ENCODE data around the gene CCNL2. TPM values are rescaled to one million over a fixed set of nuclear protein-coding genes. Genes with fewer than 3 reads are reported as not detected.

CCNL2 gene
- total and polyA plus RNA-seq, 2 experiments from 2014 or later = 115 to 146 TPM

DNA sequence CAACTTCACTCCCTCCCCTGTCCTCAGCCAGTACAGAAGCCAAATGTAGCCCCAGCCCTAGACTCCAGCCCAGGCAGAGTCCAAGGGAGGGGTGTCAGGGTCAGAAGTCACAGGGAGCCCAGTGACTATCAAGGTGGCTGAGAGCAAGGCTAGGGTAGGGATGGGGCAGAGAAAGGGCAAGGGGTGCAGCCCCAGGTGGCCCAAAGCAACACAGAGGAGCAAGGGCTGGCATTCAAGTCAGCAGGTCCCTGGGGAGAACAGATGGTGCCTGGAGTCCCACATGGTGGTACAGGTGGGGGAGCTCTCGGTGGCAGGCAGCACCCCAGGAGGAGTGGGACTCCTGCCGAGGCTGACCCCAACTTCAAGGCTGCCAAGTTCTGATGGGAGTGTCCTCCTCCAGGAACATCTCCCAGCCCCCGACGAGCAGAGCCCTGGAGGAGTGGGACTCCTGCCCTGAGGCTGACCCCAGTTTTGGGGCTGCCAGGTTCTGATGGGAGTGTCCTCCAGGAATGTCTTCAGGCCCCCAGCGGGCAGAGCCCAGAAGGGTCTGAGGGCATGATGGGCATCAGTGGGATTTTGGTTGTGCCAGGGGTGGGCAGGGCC is 46.2 kb downstream of the CCNL2 start:
- no peaks in the 10 kb centered on the region for H3K79me2 ChIP-seq (replicated peaks; ENCODE audit: insufficient read depth)

DNA sequence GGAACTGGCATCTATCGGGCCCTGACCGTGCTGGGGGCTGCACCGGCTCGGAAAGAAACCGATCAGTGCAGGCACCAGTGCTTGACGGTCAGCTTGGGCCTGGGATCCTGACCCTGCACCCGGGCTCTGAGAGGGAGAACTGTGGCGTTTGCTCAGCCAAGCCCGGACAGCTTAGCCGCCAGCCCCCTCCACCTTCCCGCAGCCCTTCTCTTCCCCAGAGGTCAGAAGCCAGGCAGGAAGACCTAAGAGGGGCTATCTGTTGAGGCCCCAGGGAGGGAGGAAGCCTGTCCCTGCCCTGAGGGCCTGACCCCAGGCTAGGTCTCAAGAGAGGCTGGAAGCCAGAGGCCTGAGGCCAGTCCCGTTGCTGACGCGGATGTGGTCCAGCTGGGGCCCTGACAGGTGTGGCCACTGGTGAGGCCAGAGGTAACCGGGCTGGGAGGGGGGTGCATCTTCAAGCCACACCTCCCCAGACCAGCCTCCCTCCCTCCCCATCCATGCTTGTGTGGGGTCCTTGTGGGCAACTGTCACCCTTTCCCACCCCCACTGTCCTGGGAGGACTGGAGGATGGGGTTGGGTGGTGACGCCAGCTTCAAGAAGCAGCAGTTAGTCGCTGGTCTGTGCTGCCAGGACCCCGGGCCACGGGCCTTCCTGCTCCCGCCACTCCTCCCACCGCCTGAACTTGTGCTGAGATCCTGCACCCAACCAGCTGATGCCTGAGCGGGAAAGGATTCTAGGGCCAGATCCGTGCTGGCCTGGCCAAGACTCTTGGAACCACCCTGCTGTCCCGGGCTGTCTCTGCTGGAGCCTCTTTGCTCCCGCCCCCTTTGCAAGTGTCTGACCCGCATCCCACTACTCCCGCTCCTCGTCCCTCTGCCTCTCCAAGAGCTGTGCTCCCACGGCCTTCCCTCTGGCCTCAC is 47.4 kb downstream of the CCNL2 start:
- Histone ChIP-seq H4K20me1 (replicated peaks; ENCODE audit: insufficient read depth) (no peaks in the 10 kb centered on the region; the same call in none of the 2 replicates), H3K36me3 (ENCODE audit: insufficient read depth) (no peaks in the 10 kb centered on the region), H3K4me2 (peak overlapping the region; percentile 69), H3K27ac (ENCODE audit: low read depth) (no peak overlapping the region), H3F3A (replicated peaks; ENCODE audit: low read depth) (peaks cover 25% of the 10 kb centered on the region), H2AFZ (no peak overlapping the region), H3K79me2 (replicated peaks; ENCODE audit: insufficient read depth) (peaks cover 7% of the 10 kb centered on the region), H3K9me2 (ENCODE audit: insufficient read depth) (no peaks in the 10 kb centered on the region), H3K27me3 (ENCODE audit: insufficient read depth) (peaks cover 28% of the 10 kb centered on the region), H3K4me3 (peak overlapping the region; percentile 49), H3K4me1 (ENCODE audit: insufficient read depth) (peaks cover 25% of the 10 kb centered on the region)
- no peak overlapping the region; the same call in 1 of the 2 replicates for H3K27ac Mint-ChIP-seq
- peaks cover 24% of the 10 kb centered on the region for H3K4me1 Mint-ChIP-seq
- H3K27me3 Mint-ChIP-seq (ENCODE audit: insufficient read depth, low read depth, poor library complexity) = peaks cover 32% of the 10 kb centered on the region
- peak overlapping the region; percentile 57 for H3K4me3 Mint-ChIP-seq
- TF ChIP-seq, protein P1, sequence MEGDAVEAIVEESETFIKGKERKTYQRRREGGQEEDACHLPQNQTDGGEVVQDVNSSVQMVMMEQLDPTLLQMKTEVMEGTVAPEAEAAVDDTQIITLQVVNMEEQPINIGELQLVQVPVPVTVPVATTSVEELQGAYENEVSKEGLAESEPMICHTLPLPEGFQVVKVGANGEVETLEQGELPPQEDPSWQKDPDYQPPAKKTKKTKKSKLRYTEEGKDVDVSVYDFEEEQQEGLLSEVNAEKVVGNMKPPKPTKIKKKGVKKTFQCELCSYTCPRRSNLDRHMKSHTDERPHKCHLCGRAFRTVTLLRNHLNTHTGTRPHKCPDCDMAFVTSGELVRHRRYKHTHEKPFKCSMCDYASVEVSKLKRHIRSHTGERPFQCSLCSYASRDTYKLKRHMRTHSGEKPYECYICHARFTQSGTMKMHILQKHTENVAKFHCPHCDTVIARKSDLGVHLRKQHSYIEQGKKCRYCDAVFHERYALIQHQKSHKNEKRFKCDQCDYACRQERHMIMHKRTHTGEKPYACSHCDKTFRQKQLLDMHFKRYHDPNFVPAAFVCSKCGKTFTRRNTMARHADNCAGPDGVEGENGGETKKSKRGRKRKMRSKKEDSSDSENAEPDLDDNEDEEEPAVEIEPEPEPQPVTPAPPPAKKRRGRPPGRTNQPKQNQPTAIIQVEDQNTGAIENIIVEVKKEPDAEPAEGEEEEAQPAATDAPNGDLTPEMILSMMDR (conservative IDR thresholded peaks at IDR 0.05; ENCODE audit: low read depth in 2 of 2) = no peak
- peak; percentile 16; the same call in 1 of the 2 replicates for TF ChIP-seq POLR2AphosphoS5 (IDR thresholded peaks at IDR 0.05; ENCODE audit: low read depth)
- DNase-seq (ENCODE audit: low spot score) (peak; percentile 40), ATAC-seq (no peak)
- H3K9me3 Mint-ChIP-seq = no peaks in the 10 kb centered on the region
- H3K36me3 Mint-ChIP-seq (ENCODE audit: low read depth) = no peaks in the 10 kb centered on the region

More for the DNA sequence above, 46.2 kb downstream of the CCNL2 start:
- Histone ChIP-seq H3K36me3 (ENCODE audit: insufficient read depth) (no peaks in the 10 kb centered on the region), H4K20me1 (replicated peaks; ENCODE audit: insufficient read depth) (no peaks in the 10 kb centered on the region; the same call in 1 of the 2 replicates), H3K4me1 (ENCODE audit: insufficient read depth) (peaks cover 25% of the 10 kb centered on the region), H3K27ac (ENCODE audit: low read depth) (no peak overlapping the region), H3K4me3 (peak overlapping the region; percentile 69), H2AFZ (no peak overlapping the region), H3F3A (replicated peaks; ENCODE audit: low read depth) (peaks cover 25% of the 10 kb centered on the region), H3K27me3 (ENCODE audit: insufficient read depth) (peaks cover 28% of the 10 kb centered on the region), H3K9me2 (ENCODE audit: insufficient read depth) (no peaks in the 10 kb centered on the region), H3K4me2 (peak overlapping the region; percentile 90)
- Mint-ChIP-seq H3K4me3 (peak overlapping the region; percentile 56; the same call in 2 of the 3 replicates), H3K4me1 (peaks cover 19% of the 10 kb centered on the region), H3K9me3 (no peaks in the 10 kb centered on the region), H3K27me3 (ENCODE audit: insufficient read depth, low read depth, poor library complexity) (peaks cover 34% of the 10 kb centered on the region), H3K27ac (no peak overlapping the region), H3K36me3 (ENCODE audit: low read depth) (no peaks in the 10 kb centered on the region)
- no peak for DNase-seq (ENCODE audit: low spot score)
- TF ChIP-seq POLR2AphosphoS5 (IDR thresholded peaks at IDR 0.05; ENCODE audit: low read depth) (peak; percentile 5; the same call in 1 of the 2 replicates), ZNF114 (CRISPR knock-in tag; IDR thresholded peaks at IDR 0.05) (no peak)
- ATAC-seq = no peak

- Mint-ChIP-seq H3K27me3 (ENCODE audit: insufficient read depth, low read depth, poor library complexity) (peaks cover 26% of the 10 kb centered on the region), H3K9me3 (no peaks in the 10 kb centered on the region), H3K36me3 (ENCODE audit: low read depth) (no peaks in the 10 kb centered on the region), H3K4me3 (peak within 1 kb of the TSS; percentile 78), H3K27ac (no peak within 1 kb of the TSS), H3K4me1 (peaks cover 25% of the 10 kb centered on the region)
- peaks cover 17% of the 10 kb centered on the region for H3K27me3 ChIP-seq (ENCODE audit: insufficient read depth)
- H4K20me1 ChIP-seq (replicated peaks; ENCODE audit: insufficient read depth) = no peaks in the 10 kb centered on the region; the same call in none of the 2 replicates
- peak within 1 kb of the TSS; percentile 84 for H3K4me2 ChIP-seq
- H3F3A ChIP-seq (replicated peaks; ENCODE audit: low read depth) = peaks cover 25% of the 10 kb centered on the region
- H3K36me3 ChIP-seq (ENCODE audit: insufficient read depth) = no peaks in the 10 kb centered on the region
- H2AFZ ChIP-seq = no peak within 1 kb of the TSS
- peaks cover 25% of the 10 kb centered on the region for H3K4me1 ChIP-seq (ENCODE audit: insufficient read depth)
- H3K4me3 ChIP-seq = peak within 1 kb of the TSS; percentile 65
- no peak within 1 kb of the TSS for H3K27ac ChIP-seq (ENCODE audit: low read depth)
- no peaks in the 10 kb centered on the region for H3K9me2 ChIP-seq (ENCODE audit: insufficient read depth)
- peak; percentile 89 for DNase-seq (ENCODE audit: low spot score)
- ATAC-seq = peak; percentile 16
- H3K79me2 ChIP-seq (replicated peaks; ENCODE audit: insufficient read depth) = peaks cover 14% of the 10 kb centered on the region
- TF ChIP-seq CREB1 (CRISPR knock-in tag; IDR thresholded peaks at IDR 0.05; ENCODE audit: low read depth) = peak; percentile 82
- TF ChIP-seq STAT1 (IDR thresholded peaks at IDR 0.05; ENCODE audit: unreplicated experiment) = no peak
- peak; percentile 38 for TF ChIP-seq POLR2AphosphoS5 (IDR thresholded peaks at IDR 0.05; ENCODE audit: low read depth)
Observed at GRCh38 chr1:1349256-1350012, 49.7 kb downstream of the CCNL2 start, which contains the start of gene DVL1. TSS of gene DVL1 (minus strand) at chr1:1349418. CDS start at chr1:1349065, 353 bp downstream.
